NCI-H2171 (cell line): ENCODE measurements around the gene EEIG2.
"Not testable (repeated sequence)": the region's sequence is repeated elsewhere in the genome, so short reads cannot be mapped to it uniquely, and the experiment has no call there.

ENCODE experiments used
- DNase-seq: peaks from one replicate; lab custom pipeline; 2025; lab: John Stamatoyannopoulos, UW

Gene EEIG2

DNA sequence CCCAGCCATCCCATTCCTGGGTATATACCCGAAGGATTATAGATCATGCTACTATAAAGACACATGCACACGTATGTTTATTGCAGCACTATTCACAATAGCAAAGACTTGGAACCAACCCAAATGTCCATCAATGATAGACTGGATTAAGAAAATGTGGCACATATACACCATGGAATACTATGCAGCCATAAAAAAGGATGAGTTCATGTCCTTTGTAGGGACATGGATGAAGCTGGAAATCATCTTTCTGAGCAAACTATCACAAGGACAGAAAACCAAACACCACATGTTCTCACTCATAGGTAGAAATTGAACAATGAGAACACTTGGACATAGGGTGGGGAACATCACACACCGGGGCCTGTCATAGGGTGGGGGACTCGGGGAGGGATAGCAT lies 12.4 kb upstream of the EEIG2 start:
- DNase-seq: not testable (repeated sequence)

DNA sequence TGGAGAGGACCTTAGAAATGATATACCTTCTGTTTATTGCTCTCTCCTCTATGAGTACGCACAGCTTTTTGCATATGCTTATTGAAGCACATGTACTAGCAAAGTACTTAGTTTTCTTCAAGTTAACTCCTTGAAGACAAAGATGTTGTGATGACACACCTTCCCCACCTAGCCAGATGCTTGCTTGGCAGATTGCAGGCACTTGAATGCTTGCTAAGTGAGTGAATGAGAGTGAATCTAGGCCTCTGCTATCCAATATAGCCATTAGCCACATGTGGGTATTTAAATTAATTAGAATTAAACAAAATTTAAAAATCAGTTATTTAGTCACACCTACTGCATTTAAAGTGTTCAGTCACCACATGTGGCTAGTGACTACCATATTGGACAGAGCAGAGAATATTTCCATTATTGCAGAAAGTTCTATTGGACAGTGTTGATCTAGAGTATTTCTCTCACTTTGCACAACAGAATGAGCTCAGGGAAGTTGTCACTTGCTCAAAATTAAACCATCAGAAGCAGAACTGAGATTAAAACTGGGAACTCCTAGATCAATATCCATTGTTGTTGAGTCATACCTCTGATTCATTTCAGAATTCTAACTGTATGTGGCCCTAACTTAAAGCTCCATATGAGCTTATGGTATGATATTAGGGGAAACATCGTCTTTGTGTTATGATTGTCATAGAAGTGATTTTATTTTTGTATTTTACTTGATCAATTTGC lies 8.6 kb upstream of the EEIG2 start:
- no peak for DNase-seq

DNA sequence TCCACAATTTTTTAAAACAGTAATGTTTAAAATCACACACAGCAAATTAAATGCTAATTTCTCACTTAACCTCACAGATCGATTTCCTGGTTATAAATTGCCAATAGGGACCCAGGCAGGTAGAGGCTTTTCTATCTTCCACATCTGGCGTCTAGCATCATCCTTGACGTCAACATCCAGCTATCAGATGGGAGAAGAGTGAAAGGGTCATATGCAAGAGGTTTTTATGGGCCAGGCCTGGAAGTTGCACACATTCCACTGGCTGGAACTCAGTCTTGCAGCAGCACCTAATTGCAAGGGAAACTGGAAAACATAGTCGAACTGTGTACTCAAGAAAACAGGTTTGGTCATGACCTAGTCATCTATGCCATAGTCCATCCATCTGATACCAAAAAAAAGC lies 6.0 kb upstream of the EEIG2 start:
- no peak for DNase-seq

DNA sequence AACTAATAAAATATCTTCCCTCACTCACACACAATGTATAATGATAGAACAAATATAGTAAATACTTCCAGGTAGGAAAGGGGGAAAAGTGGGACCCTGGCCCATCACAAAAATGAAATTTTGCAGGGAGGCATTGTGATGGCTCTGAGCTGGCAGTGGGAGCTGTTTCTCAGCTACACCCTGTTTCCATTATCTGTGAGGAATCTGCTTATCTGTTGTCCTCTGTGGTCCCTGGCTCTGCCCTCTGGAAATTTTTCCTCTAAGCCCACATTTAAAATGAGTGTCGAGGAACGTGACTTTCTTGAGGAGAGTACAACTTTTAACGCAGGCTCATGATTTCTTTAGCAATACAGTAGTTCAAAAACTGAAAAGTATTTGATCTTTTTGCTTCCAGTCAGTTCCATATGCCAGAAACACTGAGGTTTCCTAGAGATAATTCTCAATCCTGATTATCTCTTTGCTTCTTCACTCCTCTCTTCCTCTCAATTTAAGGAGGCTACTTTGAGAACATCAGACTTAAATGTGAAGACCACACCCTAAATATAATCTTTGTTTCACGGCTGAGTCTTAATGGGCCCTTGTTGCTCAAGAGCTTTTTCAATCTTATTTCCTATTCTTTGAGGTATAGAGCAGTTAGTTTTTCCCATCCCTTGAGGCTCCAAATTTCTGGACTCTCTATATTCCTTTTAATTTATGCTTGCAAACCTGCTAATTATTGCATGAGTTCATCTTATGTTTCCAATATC lies 5.0 kb upstream of the EEIG2 start:
- DNase-seq: no peak

DNA sequence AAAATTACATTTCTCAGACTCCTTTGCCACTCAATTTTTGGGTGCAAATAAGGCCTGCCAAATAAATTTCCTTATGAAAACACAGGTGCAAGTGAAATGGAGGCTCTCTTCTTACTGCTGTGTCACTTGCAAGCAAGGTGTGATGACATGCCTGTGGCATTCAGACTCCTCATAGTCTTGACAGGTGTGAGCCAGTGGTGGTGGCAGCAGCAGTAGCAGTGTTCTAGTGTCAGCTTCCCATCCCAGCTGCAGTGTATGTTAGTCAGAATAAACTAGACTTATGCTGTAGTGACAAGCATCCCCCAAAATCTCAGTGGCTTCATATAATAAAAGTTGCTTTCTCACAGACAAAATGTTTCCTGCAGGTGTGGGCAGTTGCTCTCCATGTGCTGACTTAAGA lies 3.8 kb upstream of the EEIG2 start:
- DNase-seq: no peak

DNA sequence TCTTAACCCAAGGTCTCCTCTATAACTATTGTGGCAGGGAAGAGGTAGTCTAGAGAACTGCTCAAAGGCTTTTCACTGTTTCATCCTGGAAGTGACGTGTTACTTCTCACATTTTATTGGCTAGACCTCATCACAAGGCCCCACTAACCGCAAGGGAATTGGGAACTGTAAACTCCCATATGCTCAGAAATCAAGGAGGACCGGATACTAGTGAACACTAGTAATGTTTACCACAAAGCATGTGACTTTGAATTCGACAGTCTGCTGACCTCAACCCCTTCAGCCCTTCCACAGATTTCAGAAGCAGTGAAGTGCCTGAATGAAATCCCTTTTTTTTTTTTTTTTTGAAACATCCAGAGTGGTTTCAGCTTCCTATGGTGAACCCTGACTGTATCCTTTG lies 3.4 kb upstream of the EEIG2 start:
- DNase-seq: no peak

DNA sequence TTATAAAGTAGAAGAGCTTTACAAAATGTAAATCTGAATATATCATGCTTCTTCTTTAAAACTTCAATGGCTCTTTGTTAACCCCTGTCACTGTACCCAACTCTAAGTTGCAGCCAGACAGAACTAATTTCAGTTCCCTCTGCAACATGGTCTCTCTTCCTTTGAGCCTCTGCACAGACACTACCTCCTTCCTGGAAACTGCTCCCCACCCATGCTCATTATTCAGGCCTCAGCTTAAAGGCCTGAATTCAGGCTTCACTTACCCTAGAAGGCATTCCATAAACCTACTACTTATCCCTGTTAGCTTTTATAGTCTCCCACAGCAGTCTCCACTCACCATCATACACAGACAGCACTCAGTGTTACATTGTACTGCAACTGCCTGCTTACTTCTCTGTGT lies 2.6 kb upstream of the EEIG2 start:
- no peak for DNase-seq

DNA sequence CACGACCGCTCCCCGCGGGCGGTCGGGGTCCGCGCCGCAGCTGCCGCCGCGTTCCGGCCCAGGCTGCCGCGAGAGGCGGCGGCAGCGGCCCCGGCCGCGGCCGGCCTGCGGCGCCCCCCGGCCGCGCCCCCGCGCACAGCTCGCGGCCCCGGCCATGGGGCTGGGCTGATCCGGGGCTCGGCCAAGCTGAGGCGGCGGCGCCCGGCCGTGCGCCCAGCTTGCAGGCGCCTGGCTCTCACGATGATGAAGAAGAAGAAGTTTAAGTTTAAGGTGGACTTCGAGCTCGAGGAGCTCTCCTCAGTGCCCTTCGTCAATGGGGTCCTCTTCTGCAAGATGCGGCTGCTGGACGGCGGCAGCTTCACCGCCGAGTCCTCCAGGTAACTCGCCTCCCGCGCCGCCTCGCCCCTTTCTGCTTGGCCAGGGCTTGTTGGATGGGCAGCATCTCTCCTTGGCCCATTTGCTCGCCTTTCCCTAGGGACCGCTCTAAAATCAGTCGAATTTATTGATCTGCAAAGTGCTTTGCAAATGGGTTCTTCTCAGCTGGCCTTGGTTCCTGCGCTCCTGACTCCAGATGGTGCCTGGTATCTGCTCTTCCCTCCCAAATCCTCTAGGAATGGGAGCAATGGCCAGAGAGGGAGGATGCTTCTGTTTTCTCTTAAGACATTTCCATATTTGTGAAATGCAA lies 431 bp downstream of the EEIG2 start:
- peak; percentile 45 for DNase-seq

DNA sequence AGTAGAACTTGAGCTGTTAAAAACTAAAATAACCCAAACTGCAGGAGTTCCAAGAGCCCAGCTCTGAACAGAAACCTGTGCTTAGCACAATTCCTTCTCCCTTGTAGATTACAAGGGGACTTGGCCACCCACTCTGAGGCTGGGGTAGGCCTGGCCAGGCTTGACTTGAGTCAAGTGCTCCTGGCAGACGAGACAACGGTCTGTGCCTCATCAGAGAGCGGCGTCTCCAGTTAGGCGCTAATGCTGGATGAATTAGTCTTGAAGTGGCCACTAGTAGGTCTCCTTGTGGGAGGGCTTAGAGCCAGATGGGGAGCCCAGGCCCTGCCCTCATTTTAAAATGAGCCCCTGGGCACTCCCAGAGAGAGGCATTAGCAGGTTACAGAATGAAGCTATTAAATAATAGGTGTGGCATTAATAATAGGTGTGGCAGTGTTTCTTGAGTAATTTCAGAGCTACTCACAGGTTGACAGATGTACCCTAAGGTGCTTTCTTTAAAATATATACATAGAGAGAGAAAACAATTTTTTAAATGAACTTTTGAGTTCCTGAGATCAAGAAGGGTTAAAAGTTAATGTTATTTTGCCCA lies 1.1 kb downstream of the EEIG2 start:
- DNase-seq: no peak

DNA sequence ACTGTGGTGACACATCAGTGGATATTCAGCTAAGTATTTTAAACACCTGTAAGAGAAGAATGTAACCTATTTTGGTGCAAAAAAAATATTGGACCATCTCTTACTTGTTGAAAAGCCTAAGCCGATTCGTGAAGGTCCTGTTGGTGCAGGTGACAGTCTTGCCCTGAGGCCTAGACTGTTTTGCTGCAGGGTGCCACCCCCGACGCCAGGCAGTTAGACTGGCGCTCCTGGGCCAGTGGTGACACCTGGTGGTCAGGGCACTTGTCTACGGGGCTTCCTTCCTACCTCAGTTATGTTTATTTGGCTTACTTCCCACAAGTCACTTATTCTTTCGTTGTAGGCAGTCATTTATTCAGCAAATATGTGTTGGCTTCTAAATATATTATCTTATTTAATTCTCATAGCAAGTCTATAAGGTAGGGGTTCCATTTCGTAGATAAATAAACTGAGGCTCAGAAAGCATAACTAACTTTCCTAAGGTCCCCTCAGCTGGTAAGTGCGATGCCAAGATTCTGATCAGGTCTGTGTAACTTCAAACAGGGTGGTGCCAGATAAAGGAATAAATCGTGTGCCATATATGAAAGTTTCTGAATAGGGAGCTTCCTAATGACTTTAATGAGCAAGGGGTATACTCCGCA lies 1.9 kb downstream of the EEIG2 start:
- no peak for DNase-seq

DNA sequence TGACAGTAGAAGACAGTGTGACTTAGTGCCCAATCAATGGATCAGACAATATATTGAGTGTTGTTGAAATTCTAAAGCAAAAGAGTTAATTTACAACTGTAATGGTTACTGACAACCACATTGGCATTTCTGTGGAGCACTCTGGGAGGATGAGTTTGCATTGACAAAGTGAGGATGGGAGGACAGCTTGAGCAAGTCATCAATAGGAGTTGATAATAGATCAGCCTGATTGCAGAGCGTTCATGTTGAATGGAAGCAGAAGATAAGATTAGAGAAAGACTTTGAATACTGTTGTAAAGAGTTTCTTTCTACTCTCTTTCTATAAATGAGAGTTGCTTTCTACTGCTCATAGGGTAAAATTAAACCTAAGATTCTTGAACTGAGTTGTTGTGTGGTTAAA lies 3.9 kb downstream of the EEIG2 start:
- no peak for DNase-seq

DNA sequence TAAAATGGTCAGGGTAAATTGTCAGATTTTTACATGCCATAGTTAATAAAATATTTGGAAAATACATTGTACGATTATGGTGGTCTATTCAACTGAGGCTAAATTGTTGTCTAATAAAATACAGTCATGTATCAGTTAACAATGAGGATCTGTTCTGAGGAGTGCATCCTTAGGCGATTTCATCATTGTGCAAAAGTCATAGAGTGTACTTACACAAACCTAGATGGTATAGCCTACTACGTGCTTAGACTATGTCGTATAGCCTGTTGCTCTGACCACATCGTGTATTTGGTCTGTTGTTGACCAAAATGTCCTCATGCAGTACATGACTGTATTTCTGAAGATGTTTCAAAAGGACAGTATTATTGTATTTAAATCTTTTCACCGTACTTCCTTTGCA lies 5.2 kb downstream of the EEIG2 start:
- no peak for DNase-seq

DNA sequence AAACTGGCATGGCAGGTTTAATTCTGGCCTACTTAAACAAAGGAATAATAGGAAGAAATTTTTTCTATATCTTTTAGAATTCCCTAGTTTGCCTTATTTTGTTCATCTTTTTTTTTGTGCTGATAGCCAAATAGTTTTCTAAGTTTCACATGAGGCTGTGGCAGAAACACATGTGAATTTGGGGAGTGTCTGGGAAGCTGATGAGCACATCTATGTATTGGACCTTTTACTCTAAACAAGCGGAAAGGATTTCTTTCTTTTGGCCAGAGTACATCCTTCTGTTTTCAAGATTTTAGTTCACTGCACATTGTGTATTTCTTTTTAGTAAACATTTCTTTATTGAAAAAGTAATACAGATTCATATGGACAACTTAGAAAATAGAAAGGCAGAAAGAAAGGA lies 5.6 kb downstream of the EEIG2 start:
- DNase-seq: no peak

DNA sequence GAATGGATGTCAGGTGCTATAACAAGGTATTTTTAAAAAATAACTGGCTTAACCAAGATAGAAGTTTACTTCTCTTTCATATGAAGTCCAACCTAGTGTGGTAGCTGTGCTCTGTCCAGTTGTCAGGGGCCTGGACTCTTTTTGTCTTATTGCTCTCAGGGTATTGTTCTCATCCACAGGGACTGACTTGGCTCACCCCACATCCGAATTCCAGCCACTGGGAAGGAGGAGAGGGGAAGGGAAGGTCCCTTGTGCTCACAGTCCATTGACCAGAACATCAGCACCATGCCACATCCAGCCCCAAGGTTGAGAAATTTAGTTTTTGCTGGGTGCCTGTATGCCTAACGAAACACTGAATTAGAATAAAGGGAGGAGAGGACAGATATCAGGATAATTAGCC lies 8.7 kb downstream of the EEIG2 start:
- DNase-seq: no peak

DNA sequence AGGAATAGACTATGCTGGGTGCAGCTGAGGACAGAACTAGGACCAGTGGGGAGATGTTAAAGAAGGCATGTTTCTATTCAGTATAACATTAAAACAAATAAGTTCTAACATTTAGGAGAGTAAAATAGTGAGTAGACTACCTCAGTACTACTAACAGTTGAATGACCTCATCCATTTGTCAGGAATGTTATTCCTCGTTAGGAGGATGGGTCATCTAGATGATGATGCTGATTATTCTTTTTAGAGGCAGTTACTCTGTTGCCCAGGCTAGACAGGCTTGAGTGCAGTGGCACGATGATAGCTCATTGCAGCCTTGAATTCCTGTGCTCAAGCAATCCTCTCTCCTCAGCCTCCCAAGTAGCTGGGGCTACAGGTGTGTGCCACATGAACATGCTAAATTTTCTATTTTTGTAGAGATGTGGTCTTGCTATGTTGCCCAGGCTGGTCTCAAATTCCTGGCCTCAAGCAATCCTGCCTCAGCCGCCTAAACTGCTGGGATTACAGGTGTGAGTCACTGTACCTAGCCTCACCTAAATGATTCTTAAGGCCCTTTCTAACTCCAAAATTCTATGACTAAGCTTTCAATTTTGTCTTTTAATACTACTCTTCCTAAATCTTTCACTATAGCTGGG lies 9.3 kb downstream of the EEIG2 start:
- DNase-seq: no peak

DNA sequence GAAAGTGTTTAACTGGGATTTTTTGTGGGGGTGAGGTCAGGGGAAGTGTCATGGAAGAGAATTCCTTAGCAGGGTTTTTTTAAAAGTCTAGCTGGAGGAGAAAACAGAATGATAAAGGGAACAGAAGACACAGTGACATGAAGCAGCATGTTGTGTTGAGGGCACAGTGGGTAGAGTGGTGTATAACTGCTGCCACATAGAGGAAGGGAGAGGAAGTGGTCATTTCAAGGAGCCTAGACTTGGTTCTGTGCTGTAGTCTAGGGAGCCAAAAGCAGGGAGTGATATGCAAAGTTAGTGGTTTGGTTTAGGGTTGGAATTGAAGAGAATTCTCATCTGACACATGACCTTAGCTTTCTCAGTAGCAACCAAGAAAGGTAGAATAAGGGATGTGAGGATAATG lies 10.2 kb downstream of the EEIG2 start:
- no peak for DNase-seq

DNA sequence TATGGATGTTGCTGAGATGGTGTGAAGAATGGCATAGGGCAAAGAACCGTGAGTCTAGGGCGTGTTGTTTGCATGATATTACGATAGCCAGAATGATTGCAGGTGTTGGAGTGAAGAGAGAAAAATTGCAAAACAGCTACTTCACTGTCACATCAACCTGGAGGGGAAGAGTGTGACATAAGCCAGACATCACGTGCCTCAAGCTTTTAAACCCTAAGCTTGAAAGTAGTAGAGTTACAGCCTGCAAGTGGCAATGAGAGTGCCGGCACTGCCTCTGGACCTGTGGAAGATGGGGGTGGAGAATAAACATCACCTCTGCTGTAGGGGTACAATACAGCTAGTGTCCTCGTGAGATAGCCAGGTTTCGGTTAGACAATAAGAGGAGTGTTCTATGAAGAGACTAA lies 11.1 kb downstream of the EEIG2 start:
- DNase-seq: no peak

DNA sequence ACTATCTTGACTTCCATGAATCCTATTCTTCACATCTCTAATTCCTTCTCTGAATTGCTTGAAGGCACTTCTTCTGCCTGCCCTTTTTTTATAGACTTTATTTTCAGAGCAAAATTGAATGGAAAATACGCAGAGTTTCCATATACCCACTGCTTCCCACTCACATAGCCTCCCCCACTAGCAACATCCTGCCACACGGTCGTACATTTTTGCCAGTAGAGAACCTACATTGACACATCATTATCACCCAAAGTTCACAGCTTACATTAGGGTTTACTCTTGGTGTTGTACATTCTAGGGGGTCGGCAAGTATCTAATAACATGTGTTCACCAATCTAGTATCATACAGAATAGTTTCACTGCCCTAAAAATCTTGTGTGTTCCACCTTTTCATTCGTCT lies 12.3 kb downstream of the EEIG2 start:
- no peak for DNase-seq

DNA sequence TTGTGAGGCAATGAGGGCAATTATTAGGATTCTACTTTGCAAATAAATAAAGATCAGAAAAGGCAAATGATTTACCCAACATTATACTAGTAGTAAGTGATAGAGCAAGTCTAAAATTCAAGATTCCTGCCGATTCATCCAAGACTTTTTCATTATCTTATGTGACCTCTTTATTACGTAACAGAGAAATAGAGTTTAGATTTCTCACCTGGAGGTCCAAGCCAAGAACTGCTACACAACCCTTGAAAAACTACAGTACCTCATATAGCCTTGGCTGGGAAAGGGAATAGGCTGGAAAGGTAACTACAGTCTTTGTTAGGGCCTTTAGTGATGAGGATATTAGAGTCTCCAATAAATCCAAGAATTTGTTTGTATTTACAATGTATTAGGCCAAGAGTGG lies 13.3 kb downstream of the EEIG2 start:
- no peak for DNase-seq

DNA sequence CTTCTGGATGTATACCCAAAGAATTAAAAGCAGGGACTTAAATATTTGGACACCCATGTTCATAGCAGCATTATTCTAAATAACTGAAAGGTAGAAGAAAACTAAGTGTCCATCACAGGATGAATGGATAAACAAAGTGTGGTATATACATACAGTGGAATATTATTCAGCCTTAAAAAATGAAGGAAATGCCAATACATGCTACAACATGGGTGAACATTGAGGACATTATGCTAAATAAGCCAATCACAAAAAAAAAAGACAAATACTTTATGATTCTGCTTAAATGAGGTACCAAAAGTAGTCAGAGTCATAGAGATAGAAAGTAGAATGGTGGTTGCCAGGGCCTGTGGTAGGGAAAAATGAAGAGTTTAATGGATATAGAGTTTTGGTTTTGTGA lies 14.1 kb downstream of the EEIG2 start:
- DNase-seq: no peak

DNA sequence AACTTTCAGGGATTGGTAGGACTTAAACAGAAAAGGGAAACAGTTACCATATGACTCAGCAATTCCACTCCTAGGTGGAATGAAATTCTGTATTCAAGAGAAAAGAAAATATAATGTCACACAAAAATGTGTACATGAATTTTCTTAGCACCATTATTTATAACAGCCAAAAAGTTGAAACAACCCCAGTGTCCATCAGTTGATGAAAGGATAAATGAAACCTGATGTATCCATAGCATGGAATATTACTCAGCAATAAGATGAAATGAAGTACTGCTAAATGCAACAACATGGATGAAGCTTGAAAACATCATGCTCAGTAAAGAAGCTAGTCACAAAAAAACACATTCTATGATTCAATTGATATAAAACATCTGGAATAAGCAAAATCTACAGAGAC lies 15.5 kb downstream of the EEIG2 start:
- DNase-seq: no peak
